Measurements from ENCODE around the gene PERM1. TPM values are rescaled to one million over a fixed set of nuclear protein-coding genes. Genes with fewer than 3 reads are reported as not detected.

PERM1 gene
- total and polyA plus RNA-seq, 9 of the 15 experiments (the other 6 are each of a cell fraction or from before 2014, with no cell fraction given) = not detected

GRCh38 chr1:975896-976683 lies 5.8 kb downstream of the PERM1 start (continued):
- TF ChIP-seq PCBP1 (IDR thresholded peaks at IDR 0.05; ENCODE audit: low read depth, low read length, poor library complexity, severe bottlenecking) = no peak
- TF ChIP-seq SRSF1 (IDR thresholded peaks at IDR 0.05; ENCODE audit: low read depth, low read length) = no peak
- TF ChIP-seq AFF1 (IDR thresholded peaks at IDR 0.05; ENCODE audit: low read depth in 1 of 2, partially characterized antibody in 2 of 2) = no peak
- TF ChIP-seq HDAC1 (IDR thresholded peaks at IDR 0.05) = no peak
- TF ChIP-seq EP300 (IDR thresholded peaks at IDR 0.05; ENCODE audit: low read length) = no peak
- TF ChIP-seq CREB1 (IDR thresholded peaks at IDR 0.05) = no peak
- TF ChIP-seq CREB1 (CRISPR knock-in tag; IDR thresholded peaks at IDR 0.05) = no peak
- no peak for TF ChIP-seq TSC22D4 (tag; IDR thresholded peaks at IDR 0.05)
- no peak for TF ChIP-seq TCF15 (CRISPR knock-in tag; IDR thresholded peaks at IDR 0.05)
- TF ChIP-seq ELF1 (tag; IDR thresholded peaks at IDR 0.05) = no peak
- no peak for TF ChIP-seq ZNF77 (CRISPR knock-in tag; IDR thresholded peaks at IDR 0.05)
- TF ChIP-seq BACH1 (tag; IDR thresholded peaks at IDR 0.05) = no peak
- TF ChIP-seq KLF16 (IDR thresholded peaks at IDR 0.05) = no peak
- TF ChIP-seq TAL1 (IDR thresholded peaks at IDR 0.05) = no peak
- TF ChIP-seq ZFP91 (CRISPR knock-in tag; IDR thresholded peaks at IDR 0.05) = no peak
- no peak for TF ChIP-seq IFI16 (CRISPR knock-in tag; IDR thresholded peaks at IDR 0.05)
- TF ChIP-seq CLOCK (CRISPR knock-in tag; IDR thresholded peaks at IDR 0.05; ENCODE audit: borderline replicate concordance) = no peak
- TF ChIP-seq YY1 (IDR thresholded peaks at IDR 0.05; ENCODE audit: borderline replicate concordance in 1 of 3, control insufficient read depth in 1 of 3, extremely low read depth in 1 of 3, insufficient read depth in 3 of 3, insufficient read length in 1 of 3, insufficient replicate concordance in 2 of 3, low read depth in 1 of 3, low read length in 2 of 3) = peak in 1 of 3 experiments; percentile 15

Measured in K562 (cell line).